Skeletal muscle tissue (tissue), 4 donors: ENCODE measurements around the gene MMP23B. TPM values are rescaled to one million over a fixed set of nuclear protein-coding genes. Genes with fewer than 3 reads are reported as not detected.

ENCODE experiments used
- H3K27ac ChIP-seq: one replicate; pipeline ENCODE4 v1.7.0; 2013; ENCODE audit warnings: mild to moderate bottlenecking, low read depth, low read length, inconsistent platforms
- H3K27me3 ChIP-seq, 3 donors: one replicate each; pipeline ENCODE4 v1.7.0; 2013; ENCODE audit warnings: low read length in 3 of 3; ENCODE audit not compliant: control insufficient read depth in 3 of 3, insufficient read depth in 3 of 3
- H3K36me3 ChIP-seq, 3 donors: one replicate each; pipeline ENCODE4 v1.7.0; 2013; ENCODE audit warnings: low read length in 3 of 3; ENCODE audit not compliant: control insufficient read depth in 3 of 3, insufficient read depth in 3 of 3
- H3K4me1 ChIP-seq, 3 donors: one replicate each; pipeline ENCODE4 v1.7.0; 2013; ENCODE audit warnings: low read length in 3 of 3, mild to moderate bottlenecking in 3 of 3; ENCODE audit not compliant: control insufficient read depth in 3 of 3, insufficient read depth in 3 of 3
- H3K4me3 ChIP-seq, 3 donors: one replicate each; pipeline ENCODE4 v1.7.0; 2013; ENCODE audit warnings: low read length in 3 of 3
- H3K9ac ChIP-seq, 3 donors: one replicate each; pipeline ENCODE4 v1.7.0; 2013; ENCODE audit warnings: low read length in 3 of 3, mild to moderate bottlenecking in 3 of 3, moderate library complexity in 2 of 3, low read depth in 1 of 3
- H3K9me3 ChIP-seq, 3 donors: one replicate each; pipeline ENCODE4 v1.7.0; 2013; ENCODE audit warnings: low read length in 3 of 3; ENCODE audit not compliant: control insufficient read depth in 3 of 3
- total RNA-seq: library from RNA; depleted of rRNA; stranded (reverse); fragments of >200 nt; gene quantifications from one replicate; pipeline ENCODE4 v1.2.3, GENCODE V29; 2014
- donor health status: Osteomylitis.

Gene MMP23B
- total RNA-seq, 1 donor from 2014 or later: 17.2 TPM

- peaks cover 55 to 64% (median 57%) of the 10 kb centered on the region in 3 donors for H3K27me3 ChIP-seq
- no peak overlapping the region for H3K27ac ChIP-seq
- H3K9ac ChIP-seq: no peak overlapping the region
- peaks cover 3 to 15% (median 3%) of the 10 kb centered on the region in 3 donors for H3K4me1 ChIP-seq
- no peak overlapping the region for H3K4me3 ChIP-seq
- no peaks in the 10 kb centered on the region for H3K36me3 ChIP-seq
- H3K9me3 ChIP-seq: no peaks in the 10 kb centered on the region
These were observed 28.9 kb upstream of the MMP23B start for GRCh38 chr1:1602968-1603506.

DNA sequence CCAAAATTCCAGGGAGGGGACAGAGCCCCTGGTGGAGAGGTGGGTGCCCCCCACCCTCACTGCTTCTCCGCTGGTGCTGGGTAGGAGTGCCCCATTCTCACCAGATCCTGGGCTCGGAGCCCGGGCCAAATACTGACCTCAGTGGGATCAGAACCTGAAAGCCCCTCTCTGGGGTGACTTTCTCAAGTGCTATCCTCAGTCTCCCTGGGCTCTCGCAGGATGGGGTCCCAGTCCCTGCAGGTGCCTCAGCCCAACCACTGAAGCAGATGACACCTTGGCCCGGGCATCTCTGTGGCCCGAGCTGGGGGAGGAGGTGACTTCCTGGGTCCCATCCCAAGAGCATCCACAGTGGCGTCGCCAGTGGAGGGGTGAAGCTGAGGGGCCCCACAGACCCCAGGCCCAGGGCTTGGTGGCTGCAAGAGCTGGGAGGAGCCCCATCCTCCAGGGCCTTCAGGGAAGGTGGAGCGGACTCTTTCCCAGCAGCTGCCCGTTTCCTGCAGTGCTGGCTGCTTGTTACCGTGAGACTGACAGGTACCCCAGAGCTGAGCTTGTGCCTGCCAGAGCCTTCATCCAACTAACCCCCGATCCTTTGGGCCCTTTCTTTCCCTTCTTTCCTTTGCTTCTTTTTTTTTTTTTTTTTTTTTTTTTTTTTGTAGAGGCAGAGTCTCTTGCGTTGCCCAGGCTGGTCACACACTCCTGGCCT lies 28.2 kb upstream of the MMP23B start:
- no peak overlapping the region for H3K4me3 ChIP-seq
- no peaks in the 10 kb centered on the region for H3K36me3 ChIP-seq
- H3K27ac ChIP-seq: no peak overlapping the region
- H3K4me1 ChIP-seq: peaks cover 3 to 12% (median 3%) of the 10 kb centered on the region in 3 donors
- H3K9me3 ChIP-seq: no peaks in the 10 kb centered on the region
- H3K27me3 ChIP-seq: peaks cover 49 to 56% (median 49%) of the 10 kb centered on the region in 3 donors
- no peak overlapping the region for H3K9ac ChIP-seq

DNA sequence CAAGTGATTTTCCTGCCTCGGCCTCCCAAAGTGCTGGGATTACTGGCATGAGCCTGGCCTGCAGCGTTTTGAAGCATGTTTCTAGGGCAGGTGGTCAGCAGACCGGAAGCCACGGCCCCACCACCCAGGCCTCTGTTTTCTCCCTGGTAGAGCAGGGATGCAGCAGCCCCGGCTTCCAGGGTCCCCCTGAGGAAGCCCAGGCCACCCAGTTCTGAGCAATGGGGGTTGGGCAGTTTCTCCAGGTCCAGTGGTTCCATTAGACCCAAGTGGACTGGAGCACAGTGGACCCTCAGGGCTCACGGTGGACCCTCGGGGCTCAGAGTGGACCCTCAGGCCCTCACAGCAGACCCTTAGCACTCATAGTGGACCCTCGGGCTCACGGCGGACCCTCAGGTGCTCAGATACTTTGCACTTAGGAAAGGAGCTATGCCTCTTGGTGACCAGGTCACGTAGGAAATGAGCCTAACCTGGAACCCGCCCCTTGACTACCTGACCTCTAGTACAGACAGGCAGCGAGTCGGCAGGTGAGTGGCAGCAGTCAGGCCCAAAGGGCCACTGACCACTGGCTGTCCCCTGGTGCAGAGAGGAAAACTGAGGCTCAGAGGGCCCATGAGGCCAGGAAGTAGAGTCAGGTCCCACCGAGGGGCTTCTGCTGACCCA lies 27.5 kb upstream of the MMP23B start:
- Histone ChIP-seq H3K4me1 (peaks cover 3 to 8% (median 3%) of the 10 kb centered on the region in 3 donors), H3K36me3 (no peaks in the 10 kb centered on the region), H3K9ac (no peak overlapping the region), H3K27me3 (peaks cover 42 to 49% (median 43%) of the 10 kb centered on the region in 3 donors), H3K27ac (no peak overlapping the region), H3K9me3 (no peaks in the 10 kb centered on the region), H3K4me3 (no peak overlapping the region)

- Histone ChIP-seq H3K27ac (no peak overlapping the region), H3K27me3 (peaks cover 40 to 48% (median 43%) of the 10 kb centered on the region in 3 donors), H3K4me1 (peaks cover 3 to 8% (median 3%) of the 10 kb centered on the region in 3 donors), H3K36me3 (no peaks in the 10 kb centered on the region), H3K9ac (no peak overlapping the region), H3K4me3 (no peak overlapping the region), H3K9me3 (no peaks in the 10 kb centered on the region)
These were observed 26.9 kb upstream of the MMP23B start for GRCh38 chr1:1605034-1605591.

DNA sequence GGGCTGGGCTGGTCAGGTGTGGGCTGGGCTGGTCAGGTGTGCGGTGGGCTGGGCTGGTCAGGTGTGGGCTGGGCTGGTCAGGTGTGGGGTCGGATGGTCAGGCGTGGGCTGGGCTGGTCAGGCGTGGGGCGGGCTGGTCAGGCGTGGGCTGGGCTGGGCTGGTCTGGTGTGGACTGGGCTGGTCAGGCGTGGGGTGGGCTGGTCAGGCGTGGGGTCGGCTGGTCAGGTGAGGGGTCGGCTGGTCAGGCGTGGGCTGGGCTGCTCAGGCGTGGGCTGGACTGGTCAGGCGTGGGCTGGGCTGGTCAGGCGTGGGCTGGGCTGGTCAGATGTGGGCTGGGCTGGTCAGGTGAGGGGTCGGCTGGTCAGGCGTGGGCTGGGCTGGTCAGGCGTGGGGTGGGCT lies 26.2 kb upstream of the MMP23B start:
- Histone ChIP-seq H3K9ac (no peak overlapping the region), H3K9me3 (no peaks in the 10 kb centered on the region), H3K4me1 (peaks cover 0 to 6% (median 0%) of the 10 kb centered on the region in 3 donors), H3K27ac (no peak overlapping the region), H3K27me3 (peaks cover 34 to 42% (median 38%) of the 10 kb centered on the region in 3 donors), H3K36me3 (no peaks in the 10 kb centered on the region), H3K4me3 (no peak overlapping the region)

DNA sequence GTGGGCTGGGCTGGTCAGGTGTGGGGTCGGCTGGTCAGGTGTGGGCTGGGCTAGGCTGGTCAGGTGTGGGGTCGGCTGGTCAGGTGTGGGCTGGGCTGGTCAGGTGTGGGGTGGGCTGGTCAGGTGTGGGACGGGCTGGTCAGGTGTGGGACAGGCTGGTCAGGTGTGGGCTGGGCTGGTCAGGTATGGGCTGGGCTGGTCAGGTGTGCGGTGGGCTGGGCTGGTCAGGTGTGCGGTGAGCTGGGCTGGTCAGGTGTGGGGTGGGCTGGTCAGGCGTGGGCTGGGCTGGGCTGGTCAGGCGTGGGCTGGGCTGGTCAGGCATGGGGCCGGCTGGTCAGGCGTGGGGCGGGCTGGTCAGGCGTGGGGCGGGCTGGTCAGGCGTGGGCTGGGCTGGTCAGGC lies 25.7 kb upstream of the MMP23B start:
- peaks cover 0 to 5% (median 0%) of the 10 kb centered on the region in 3 donors for H3K4me1 ChIP-seq
- no peak overlapping the region for H3K27ac ChIP-seq
- no peaks in the 10 kb centered on the region for H3K36me3 ChIP-seq
- peaks cover 29 to 37% (median 33%) of the 10 kb centered on the region in 3 donors for H3K27me3 ChIP-seq
- no peak overlapping the region for H3K9ac ChIP-seq
- no peaks in the 10 kb centered on the region for H3K9me3 ChIP-seq
- no peak overlapping the region for H3K4me3 ChIP-seq

- Histone ChIP-seq H3K9me3 (no peaks in the 10 kb centered on the region), H3K27ac (no peak overlapping the region)
These were observed 22.0 kb upstream of the MMP23B start for GRCh38 chr1:1609822-1610485.

DNA sequence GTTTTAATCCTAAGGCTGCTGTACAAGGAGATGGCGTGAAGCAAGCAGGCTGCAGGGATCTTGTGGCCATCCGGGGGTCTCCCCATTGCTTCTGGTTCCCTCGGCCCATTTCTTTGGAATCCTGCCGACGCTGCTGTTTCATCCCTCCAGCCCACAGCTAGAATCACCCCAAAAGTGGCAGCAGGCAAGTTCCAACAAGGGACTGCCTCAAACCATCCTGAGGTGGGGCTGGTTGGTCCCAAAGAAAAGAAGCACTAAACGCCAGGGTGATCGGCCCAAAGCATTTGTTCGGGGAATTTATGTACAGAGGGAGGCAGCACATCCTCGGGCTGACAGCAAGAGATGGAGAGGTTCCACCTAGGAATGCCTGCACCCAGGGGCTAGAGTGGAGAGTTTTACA lies 21.2 kb upstream of the MMP23B start:
- no peak overlapping the region for H3K4me3 ChIP-seq
- peak overlapping the region in 2 of 3 donors; percentile 33 to 35 for H3K9ac ChIP-seq
- peaks cover 0 to 4% (median 0%) of the 10 kb centered on the region in 3 donors for H3K36me3 ChIP-seq
- H3K9me3 ChIP-seq: no peaks in the 10 kb centered on the region
- no peaks in the 10 kb centered on the region for H3K27me3 ChIP-seq
- peaks cover 14 to 23% (median 17%) of the 10 kb centered on the region in 3 donors for H3K4me1 ChIP-seq
- H3K27ac ChIP-seq: no peak overlapping the region

More at GRCh38 chr1:1609822-1610485, 22.0 kb upstream of the MMP23B start:
- Histone ChIP-seq H3K4me1 (peaks cover 14 to 21% (median 17%) of the 10 kb centered on the region in 3 donors), H3K9ac (no peak overlapping the region), H3K36me3 (peaks cover 0 to 4% (median 0%) of the 10 kb centered on the region in 3 donors), H3K27me3 (peaks cover 2 to 3% (median 2%) of the 10 kb centered on the region in 3 donors), H3K4me3 (no peak overlapping the region)

- Histone ChIP-seq H3K27ac (no peak overlapping the region), H3K4me3 (no peak overlapping the region), H3K4me1 (peaks cover 23 to 32% (median 24%) of the 10 kb centered on the region in 3 donors), H3K9me3 (no peaks in the 10 kb centered on the region), H3K27me3 (no peaks in the 10 kb centered on the region), H3K36me3 (peaks cover 0 to 7% (median 2%) of the 10 kb centered on the region in 3 donors), H3K9ac (no peak overlapping the region)
These were observed 19.9 kb upstream of the MMP23B start for GRCh38 chr1:1612104-1612400.
